Esophagus squamous epithelium (tissue), 4 donors: Measurements from ENCODE around the gene KLF8.

Source experiments
- CTCF ChIP-seq, 6 experiments: fragments of 450-650 bp in 4 of 6; fragments of 200-600 bp in 2 of 6; sonication (generic) in 2 of 6; IDR thresholded peaks; one replicate each; pipeline ENCODE4 v1.5.1; 2016 to 2019; ENCODE audit warnings: antibody characterized with exemption in 6 of 6, mild to moderate bottlenecking in 4 of 6, moderate library complexity in 4 of 6
- POLR2A ChIP-seq, 4 donors: fragments of 450-650 bp; IDR thresholded peaks; one replicate each; pipeline ENCODE4 v1.6.1; 2017; ENCODE audit warnings: antibody characterized with exemption in 4 of 4, mild to moderate bottlenecking in 4 of 4, moderate library complexity in 3 of 4

DNA sequence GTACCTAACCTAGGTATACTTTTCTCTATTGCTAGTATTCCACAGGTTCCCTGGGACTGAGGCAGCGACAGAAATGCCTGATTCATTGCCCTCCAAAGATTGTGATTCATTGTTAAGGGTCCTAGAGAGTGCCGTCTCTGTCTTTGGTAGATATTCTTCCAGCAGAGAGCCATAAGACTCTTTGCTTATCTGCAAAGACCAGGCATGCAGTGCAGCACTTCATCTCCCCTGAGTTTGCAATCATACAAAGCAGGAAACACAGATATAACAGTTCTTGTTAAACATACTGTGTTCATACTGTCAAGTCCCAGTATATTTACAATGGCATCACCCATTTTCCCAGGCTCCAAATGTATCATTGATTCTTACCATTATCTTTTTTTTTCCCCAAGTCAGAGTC is 47.7 kb downstream of the KLF8 start:
- TF ChIP-seq CTCF (IDR thresholded peaks at IDR 0.05) (no peak), POLR2A (IDR thresholded peaks at IDR 0.05) (no peak)
